ENCODE data around the gene HRC. TPM values are rescaled to one million over a fixed set of nuclear protein-coding genes. Genes with fewer than 3 reads are reported as not detected.

HRC gene
- total and polyA plus RNA-seq, 2 of the 8 experiments (the other 6 are each of a cell fraction or from before 2014, with no cell fraction given) = 2.3 to 2.6 TPM

DNA sequence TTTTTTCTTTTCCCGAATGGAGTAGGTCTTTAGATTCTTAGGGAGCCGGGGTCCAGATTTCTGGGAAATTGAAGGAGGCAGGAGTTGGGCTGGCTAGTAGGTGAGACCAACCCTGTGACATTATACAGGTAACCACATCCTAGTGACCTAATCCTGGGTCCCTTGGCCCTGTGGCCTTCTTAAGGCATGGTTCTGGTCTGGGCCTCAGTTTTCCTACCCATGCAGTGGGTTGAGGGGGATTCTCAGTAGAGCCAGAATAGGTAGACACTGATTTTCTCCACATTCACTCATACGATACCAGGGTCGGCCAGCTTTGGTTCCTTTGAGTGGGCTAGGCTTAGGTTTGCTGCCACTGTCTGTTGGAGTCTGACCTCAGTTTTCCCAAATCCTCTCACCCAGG lies 28.6 kb downstream of the HRC start (continued):
- TF ChIP-seq, protein P1, sequence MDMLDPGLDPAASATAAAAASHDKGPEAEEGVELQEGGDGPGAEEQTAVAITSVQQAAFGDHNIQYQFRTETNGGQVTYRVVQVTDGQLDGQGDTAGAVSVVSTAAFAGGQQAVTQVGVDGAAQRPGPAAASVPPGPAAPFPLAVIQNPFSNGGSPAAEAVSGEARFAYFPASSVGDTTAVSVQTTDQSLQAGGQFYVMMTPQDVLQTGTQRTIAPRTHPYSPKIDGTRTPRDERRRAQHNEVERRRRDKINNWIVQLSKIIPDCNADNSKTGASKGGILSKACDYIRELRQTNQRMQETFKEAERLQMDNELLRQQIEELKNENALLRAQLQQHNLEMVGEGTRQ (IDR thresholded peaks at IDR 0.05; ENCODE audit: low read length) = no peak
- TF ChIP-seq HDAC6 (IDR thresholded peaks at IDR 0.05; ENCODE audit: low read depth, low read length) (no peak), TBP (IDR thresholded peaks at IDR 0.05; ENCODE audit: low read depth, low read length) (no peak), POU5F1 (IDR thresholded peaks at IDR 0.05; ENCODE audit: low read depth, low read length) (no peak)

Measured in H1 (cell line).